ENCODE results near the gene TMED5.

DNA sequence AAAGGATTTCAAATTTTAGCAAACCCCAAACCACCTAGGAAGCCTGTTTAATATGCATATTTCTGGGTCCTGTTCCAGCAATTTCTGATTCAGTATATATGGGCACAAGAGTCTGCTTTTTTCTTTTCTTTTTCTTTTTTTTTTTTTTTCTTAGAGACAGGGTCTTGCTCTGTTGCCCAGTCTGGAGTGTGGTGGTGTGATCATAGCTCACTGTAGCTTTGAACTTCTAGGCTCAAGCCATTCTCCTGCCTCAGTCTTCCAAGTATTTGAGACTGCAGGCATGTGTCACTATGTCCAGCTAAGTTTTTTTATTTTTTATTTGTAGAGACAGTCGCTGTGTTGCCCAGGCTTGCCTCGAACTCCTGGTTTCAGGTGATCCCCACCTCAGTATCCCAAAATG lies 35.1 kb upstream of the TMED5 start:
- TF ChIP-seq CTCF (IDR thresholded peaks at IDR 0.05; ENCODE audit: insufficient read depth, low read length, poor library complexity, severe bottlenecking): no peak
- TF ChIP-seq EZH2phosphoT487 (conservative IDR thresholded peaks at IDR 0.05; ENCODE audit: low read length): no peak
